ENCODE measurements around the gene GPHN. TPM values are rescaled to one million over a fixed set of nuclear protein-coding genes. Genes with fewer than 3 reads are reported as not detected.

GPHN gene
- total RNA-seq, 3 donors from 2014 or later = 32.8 to 57.0 (median 38.1) TPM

- Histone ChIP-seq H3K4me1 (ENCODE audit: low read depth) (no peaks in the 10 kb centered on the region), H3K36me3 (ENCODE audit: low read depth) (no peaks in the 10 kb centered on the region), H3K9me3 (no peaks in the 10 kb centered on the region), H3K4me3 (no peak overlapping the region)
- no peak for TF ChIP-seq CTCF (IDR thresholded peaks at IDR 0.05)
- no peak for DNase-seq
- no peak for ATAC-seq
- intact Hi-C loops (cut with DNase I, micrococcal nuclease) = no loop called here
Measured at GRCh38 chr14:67141146-67141900, 633.4 kb downstream of the GPHN start.

GRCh38 chr14:67151082-67151666 is 643.2 kb downstream of the GPHN start:
- no peak for DNase-seq
- intact Hi-C loops (cut with DNase I, micrococcal nuclease) = no loop called here
- Histone ChIP-seq H3K9me3 (no peaks in the 10 kb centered on the region), H3K36me3 (ENCODE audit: low read depth) (no peaks in the 10 kb centered on the region), H3K4me3 (no peak overlapping the region), H3K4me1 (ENCODE audit: low read depth) (no peaks in the 10 kb centered on the region)
- no peak for ATAC-seq
- no peak for TF ChIP-seq CTCF (IDR thresholded peaks at IDR 0.05)

GRCh38 chr14:67158566-67158965 is 650.6 kb downstream of the GPHN start:
- no peak for ATAC-seq
- H3K9me3 ChIP-seq = no peaks in the 10 kb centered on the region
- intact Hi-C loops (cut with DNase I, micrococcal nuclease) = no loop called here
- TF ChIP-seq CTCF (IDR thresholded peaks at IDR 0.05) = no peak
- H3K36me3 ChIP-seq (ENCODE audit: low read depth) = no peaks in the 10 kb centered on the region
- H3K4me1 ChIP-seq (ENCODE audit: low read depth) = no peaks in the 10 kb centered on the region
- H3K4me3 ChIP-seq = no peak overlapping the region
- no peak for DNase-seq

GRCh38 chr14:67162385-67162784 is 654.4 kb downstream of the GPHN start:
- H3K9me3 ChIP-seq = no peaks in the 10 kb centered on the region
- no peaks in the 10 kb centered on the region for H3K36me3 ChIP-seq (ENCODE audit: low read depth)
- no peaks in the 10 kb centered on the region for H3K4me1 ChIP-seq (ENCODE audit: low read depth)
- no peak for ATAC-seq
- no peak overlapping the region for H3K4me3 ChIP-seq
- no peak for TF ChIP-seq CTCF (IDR thresholded peaks at IDR 0.05)
- intact Hi-C loops (cut with DNase I, micrococcal nuclease) = no loop called here
- DNase-seq = no peak

GRCh38 chr14:67166450-67166853 is 658.5 kb downstream of the GPHN start:
- peak in 1 of 3 donors; percentile 73 for DNase-seq
- ATAC-seq = peak; percentile 58
- no peaks in the 10 kb centered on the region for H3K4me1 ChIP-seq (ENCODE audit: low read depth)
- no peak overlapping the region for H3K4me3 ChIP-seq
- no peaks in the 10 kb centered on the region for H3K9me3 ChIP-seq
- no peaks in the 10 kb centered on the region for H3K36me3 ChIP-seq (ENCODE audit: low read depth)
- peak; percentile 51 for TF ChIP-seq CTCF (IDR thresholded peaks at IDR 0.05)
- intact Hi-C loops (cut with DNase I, micrococcal nuclease) = loop anchor here (5.0 kb wide), 1 partner anchor 121 kb away; no protein-coding TSS in a partner anchor

Data from mucosa of descending colon (tissue), 3 donors.